HG03280 (cell line): ENCODE data around the gene AMDHD1.

ENCODE experiments used
- ATAC-seq: cut with Tn5 transposase; IDR thresholded peaks from one replicate; pipeline ENCODE4 v1.9.1; 2021; ENCODE audit warnings: mild to moderate bottlenecking, moderate library complexity; ENCODE audit not compliant: unreplicated experiment

The AMDHD1 gene

GRCh38 chr12:95943330-95943842, at the start of gene AMDHD1:
TSS of gene AMDHD1 (plus strand) at chr12:95943331. CDS start at chr12:95943399, 68 bp downstream.
- peak; percentile 61 for ATAC-seq

GRCh38 chr12:95896846-95897245, 46.3 kb upstream of the AMDHD1 start:
- no peak for ATAC-seq

- ATAC-seq, result no peak
These were observed 45.0 kb upstream of the AMDHD1 start for GRCh38 chr12:95898081-95898480.

GRCh38 chr12:95908573-95908972, 34.6 kb upstream of the AMDHD1 start:
- ATAC-seq, result no peak

- no peak for ATAC-seq
These were observed 33.3 kb upstream of the AMDHD1 start for GRCh38 chr12:95909871-95910270.

GRCh38 chr12:95918194-95918993, 24.7 kb upstream of the AMDHD1 start:
- peak; percentile 94 for ATAC-seq

GRCh38 chr12:95919110-95919509, 24.0 kb upstream of the AMDHD1 start:
- ATAC-seq, result no peak

- no peak for ATAC-seq
These were observed 20.9 kb upstream of the AMDHD1 start for GRCh38 chr12:95922231-95922630.

GRCh38 chr12:95940514-95940913, 2.6 kb upstream of the AMDHD1 start:
- ATAC-seq, result no peak

- no peak for ATAC-seq
These were observed 1.0 kb upstream of the AMDHD1 start for GRCh38 chr12:95942101-95942523.

- ATAC-seq, result peak; percentile 97
These were observed 404 bp upstream of the AMDHD1 start, which contains the start of gene CCDC38 for GRCh38 chr12:95942524-95943329. TSS of gene CCDC38 (minus strand) at chr12:95942614. CDS start at chr12:95936509, 6,105 bp downstream.

- no peak for ATAC-seq
These were observed 1.1 kb downstream of the AMDHD1 start for GRCh38 chr12:95944108-95944704.

GRCh38 chr12:95949477-95950206, 6.5 kb downstream of the AMDHD1 start:
- no peak for ATAC-seq

GRCh38 chr12:95951515-95951914, 8.4 kb downstream of the AMDHD1 start:
- no peak for ATAC-seq

GRCh38 chr12:95953000-95953399, 9.9 kb downstream of the AMDHD1 start:
- ATAC-seq, result no peak

GRCh38 chr12:95955549-95956159, 12.5 kb downstream of the AMDHD1 start:
- ATAC-seq, result no peak

- ATAC-seq, result no peak
These were observed 13.5 kb downstream of the AMDHD1 start for GRCh38 chr12:95956557-95957145.

GRCh38 chr12:95959107-95959506, 16.0 kb downstream of the AMDHD1 start:
- ATAC-seq, result no peak

GRCh38 chr12:95960241-95960640, 17.1 kb downstream of the AMDHD1 start:
- ATAC-seq, result no peak

GRCh38 chr12:95962222-95962621, 19.1 kb downstream of the AMDHD1 start:
- no peak for ATAC-seq
